Fibroblast of pulmonary artery (primary cell): ENCODE results near the gene SIPA1.
"Not testable (repeated sequence)": the region's sequence is repeated elsewhere in the genome, so short reads cannot be mapped to it uniquely, and the experiment has no call there.

Experiments
- DNase-seq: peaks from one replicate; pipeline ENCODE4 v3.0.0-alpha.2; 2010; ENCODE audit warnings: low read depth
- H3K4me3 ChIP-seq: replicated peaks from 2 replicates; pipeline ENCODE4 v1.5.1; 2011; ENCODE audit warnings: low read depth, mild to moderate bottlenecking, control low read depth, low read length, moderate library complexity
- TF ChIP-seq, protein P1 (sequence below): IDR thresholded peaks from 2 replicates; pipeline ENCODE4 v1.5.1; 2011; ENCODE audit warnings: mild to moderate bottlenecking, control low read depth, low read length, inconsistent platforms; ENCODE audit errors: missing control alignments

The SIPA1 gene

GRCh38 chr11:65663639-65664200 lies 25.8 kb downstream of the SIPA1 start:
- TF ChIP-seq, protein P1, sequence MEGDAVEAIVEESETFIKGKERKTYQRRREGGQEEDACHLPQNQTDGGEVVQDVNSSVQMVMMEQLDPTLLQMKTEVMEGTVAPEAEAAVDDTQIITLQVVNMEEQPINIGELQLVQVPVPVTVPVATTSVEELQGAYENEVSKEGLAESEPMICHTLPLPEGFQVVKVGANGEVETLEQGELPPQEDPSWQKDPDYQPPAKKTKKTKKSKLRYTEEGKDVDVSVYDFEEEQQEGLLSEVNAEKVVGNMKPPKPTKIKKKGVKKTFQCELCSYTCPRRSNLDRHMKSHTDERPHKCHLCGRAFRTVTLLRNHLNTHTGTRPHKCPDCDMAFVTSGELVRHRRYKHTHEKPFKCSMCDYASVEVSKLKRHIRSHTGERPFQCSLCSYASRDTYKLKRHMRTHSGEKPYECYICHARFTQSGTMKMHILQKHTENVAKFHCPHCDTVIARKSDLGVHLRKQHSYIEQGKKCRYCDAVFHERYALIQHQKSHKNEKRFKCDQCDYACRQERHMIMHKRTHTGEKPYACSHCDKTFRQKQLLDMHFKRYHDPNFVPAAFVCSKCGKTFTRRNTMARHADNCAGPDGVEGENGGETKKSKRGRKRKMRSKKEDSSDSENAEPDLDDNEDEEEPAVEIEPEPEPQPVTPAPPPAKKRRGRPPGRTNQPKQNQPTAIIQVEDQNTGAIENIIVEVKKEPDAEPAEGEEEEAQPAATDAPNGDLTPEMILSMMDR = no peak
- peak; percentile 75 for DNase-seq
- peak overlapping the region; percentile 98 for H3K4me3 ChIP-seq

DNA sequence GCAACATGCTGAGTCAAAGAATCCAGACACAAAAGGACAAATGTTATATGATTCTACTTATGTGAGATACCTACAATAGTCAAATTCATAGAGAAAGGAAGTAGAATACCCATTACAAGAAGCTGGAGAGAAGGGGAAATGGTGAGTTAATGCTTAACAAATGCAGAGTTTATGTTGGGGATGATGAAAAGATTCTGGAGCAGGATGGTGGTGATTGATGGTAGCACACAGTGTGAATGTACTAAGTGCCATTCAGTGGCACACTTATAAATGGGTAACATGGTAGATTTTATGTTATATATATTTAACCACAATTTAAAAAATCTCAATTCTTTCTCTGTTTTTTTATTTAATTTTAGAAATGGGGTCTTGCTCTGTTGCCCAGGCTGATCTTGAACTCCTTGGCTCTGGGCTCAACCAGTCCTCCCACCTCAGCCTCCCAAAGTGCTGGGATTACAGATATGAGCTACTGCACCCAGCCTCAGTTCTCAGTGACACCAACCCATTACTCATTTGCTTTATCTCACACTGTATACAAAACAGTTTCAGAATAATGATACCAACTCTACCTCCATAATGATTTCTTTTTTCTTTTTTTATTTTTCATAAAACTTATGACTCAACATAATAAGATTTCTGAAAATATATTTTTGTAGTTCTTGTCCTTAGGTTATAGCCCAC lies 34.4 kb downstream of the SIPA1 start:
- DNase-seq = no peak
- TF ChIP-seq, protein P1 = no peak
- no peak overlapping the region for H3K4me3 ChIP-seq

DNA sequence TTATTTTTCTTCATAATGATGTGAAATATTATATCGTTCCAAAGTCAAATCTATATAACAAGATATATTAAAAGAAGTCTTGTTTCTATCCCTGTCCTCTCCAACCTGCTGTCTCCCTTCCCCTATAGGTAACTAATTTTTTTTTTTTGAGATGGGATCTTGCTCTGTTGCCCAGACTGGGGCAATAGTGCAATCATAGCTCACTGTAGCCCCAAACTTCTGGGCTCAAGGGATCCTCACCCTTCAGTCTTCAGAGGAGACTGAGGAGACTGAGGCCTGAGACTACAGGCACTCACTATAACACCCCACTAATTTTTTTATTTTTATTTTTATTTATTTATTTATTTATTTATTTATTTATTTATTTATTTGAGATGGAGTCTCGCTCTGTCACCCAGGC lies 35.1 kb downstream of the SIPA1 start:
- TF ChIP-seq, protein P1 = no peak
- no peak for DNase-seq
- no peak overlapping the region for H3K4me3 ChIP-seq

DNA sequence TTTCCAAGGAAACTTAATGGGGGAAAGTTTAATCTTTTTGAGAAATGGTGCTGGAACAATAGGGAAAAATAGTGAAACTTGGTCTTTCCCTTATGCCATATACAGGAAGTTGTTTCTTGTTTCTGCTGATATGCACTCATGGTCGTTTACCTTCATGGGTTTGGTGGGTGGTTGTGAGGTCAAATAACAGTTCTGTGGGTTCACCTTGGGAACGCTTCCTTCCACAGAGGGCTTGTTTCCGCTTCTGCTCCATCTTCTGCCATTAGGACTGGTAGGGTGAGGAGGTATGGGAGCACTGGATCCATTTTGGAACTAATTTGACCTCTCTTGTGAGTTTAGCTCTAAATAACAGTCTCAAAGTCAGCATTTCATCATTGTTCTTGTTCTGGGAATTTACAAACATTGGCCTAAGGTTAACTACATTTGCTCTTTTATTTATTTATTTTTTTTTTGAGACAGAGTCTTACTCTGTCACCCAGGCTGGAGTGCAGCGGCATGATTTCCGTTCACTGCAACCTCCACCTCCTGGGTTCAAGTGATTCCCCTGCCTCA lies 42.4 kb downstream of the SIPA1 start:
- TF ChIP-seq, protein P1 = no peak
- no peak for DNase-seq

DNA sequence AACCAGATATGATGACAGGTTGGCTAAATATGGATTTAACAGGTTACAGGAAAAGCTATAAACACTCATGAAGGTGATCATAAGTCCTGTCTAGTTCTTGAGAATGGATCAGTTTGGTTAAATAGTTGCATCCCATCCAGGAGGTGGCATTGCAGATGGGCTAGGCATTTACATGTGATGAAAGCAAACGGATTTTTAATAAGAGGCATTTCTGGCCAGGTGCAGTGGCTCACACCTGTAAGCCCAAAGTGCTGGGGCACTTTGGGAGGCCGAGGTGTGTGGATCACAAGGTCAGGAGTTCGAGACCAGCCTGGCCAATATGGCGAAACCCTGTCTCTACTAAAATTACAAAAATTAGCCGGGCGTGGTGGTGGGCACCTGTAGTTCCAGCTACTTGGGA lies 45.6 kb downstream of the SIPA1 start:
- not testable (repeated sequence) for DNase-seq, H3K4me3 ChIP-seq

More for the DNA sequence above, 42.4 kb downstream of the SIPA1 start:
- H3K4me3 ChIP-seq = no peak overlapping the region

- no peak for DNase-seq
- no peak overlapping the region for H3K4me3 ChIP-seq
- TF ChIP-seq, protein P1 = no peak
Measured at GRCh38 chr11:65685981-65686380, 48.1 kb downstream of the SIPA1 start.

DNA sequence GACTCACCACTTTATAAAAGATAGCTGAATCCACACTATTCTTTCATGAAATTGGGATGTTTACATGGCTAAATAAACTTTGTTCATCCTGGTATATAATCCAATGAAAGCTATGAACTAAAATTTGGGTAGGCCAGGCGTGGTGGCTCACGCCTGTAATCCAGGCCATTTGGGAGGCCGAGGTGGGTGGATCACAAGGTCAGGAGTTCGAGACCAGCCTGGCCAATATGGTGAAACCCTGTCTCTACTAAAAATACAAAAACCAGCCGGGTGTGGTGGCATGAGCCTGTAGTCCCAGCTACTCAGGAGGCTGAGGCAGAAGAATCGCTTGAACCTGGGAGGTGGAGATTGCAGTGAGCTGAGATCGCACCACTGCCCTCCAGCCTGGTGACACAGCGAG lies 53.9 kb downstream of the SIPA1 start:
- not testable (repeated sequence) for H3K4me3 ChIP-seq

DNA sequence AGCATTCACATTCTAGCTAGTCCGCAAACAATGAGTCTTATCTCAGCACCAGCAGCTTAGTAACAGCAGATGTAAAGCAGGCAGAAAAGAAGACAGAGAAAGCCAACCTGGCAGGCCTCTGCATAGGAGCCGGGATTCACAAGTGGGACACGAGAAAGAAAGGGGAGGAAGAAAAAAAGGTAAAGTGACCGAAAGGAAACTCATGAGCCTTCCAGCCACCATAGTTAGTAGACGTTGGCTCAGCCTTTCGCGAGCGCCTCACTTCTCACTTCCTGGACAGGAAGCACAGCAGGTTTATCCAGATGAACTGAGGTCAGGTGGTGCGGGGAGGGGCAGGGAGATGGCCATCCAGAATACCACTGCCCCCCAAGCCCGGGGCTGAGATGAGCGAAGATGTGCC lies 54.5 kb downstream of the SIPA1 start:
- H3K4me3 ChIP-seq = no peak overlapping the region
- DNase-seq = no peak
- TF ChIP-seq, protein P1 = no peak

More for the DNA sequence above, 53.9 kb downstream of the SIPA1 start:
- not testable (repeated sequence) for DNase-seq
